HG02610 (cell line): ENCODE measurements around the gene OAS1.

Experiments
- ATAC-seq: cut with Tn5 transposase; IDR thresholded peaks from one replicate; pipeline ENCODE4 v1.9.1; 2021; ENCODE audit warnings: mild to moderate bottlenecking, moderate library complexity; ENCODE audit not compliant: unreplicated experiment

The OAS1 gene

DNA sequence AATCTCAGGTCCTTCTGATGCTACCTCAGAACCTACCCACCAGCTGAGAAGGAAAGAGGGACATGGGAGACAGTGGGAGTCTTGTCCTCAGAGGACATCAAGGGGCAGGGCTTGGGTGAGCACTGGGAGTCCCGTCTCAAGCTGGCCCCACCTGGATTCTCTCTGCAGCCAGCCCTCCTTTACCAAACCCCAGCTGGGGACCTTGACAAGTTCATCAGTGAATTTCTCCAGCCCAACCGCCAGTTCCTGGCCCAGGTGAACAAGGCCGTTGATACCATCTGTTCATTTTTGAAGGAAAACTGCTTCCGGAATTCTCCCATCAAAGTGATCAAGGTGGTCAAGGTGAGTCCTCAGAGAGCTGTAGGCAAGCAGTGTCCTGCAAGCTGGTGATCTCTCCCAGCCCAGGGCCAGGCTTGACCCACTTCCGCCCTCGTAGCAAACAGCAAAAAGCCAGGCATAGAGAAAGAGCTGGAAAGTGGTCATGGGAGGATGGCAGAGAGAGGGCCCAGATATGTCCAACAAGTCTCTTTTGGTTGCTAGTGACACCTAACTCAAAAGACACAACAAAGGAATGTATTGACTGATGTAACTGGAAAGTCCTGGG is 57.4 kb downstream of the OAS1 start:
- no peak for ATAC-seq

DNA sequence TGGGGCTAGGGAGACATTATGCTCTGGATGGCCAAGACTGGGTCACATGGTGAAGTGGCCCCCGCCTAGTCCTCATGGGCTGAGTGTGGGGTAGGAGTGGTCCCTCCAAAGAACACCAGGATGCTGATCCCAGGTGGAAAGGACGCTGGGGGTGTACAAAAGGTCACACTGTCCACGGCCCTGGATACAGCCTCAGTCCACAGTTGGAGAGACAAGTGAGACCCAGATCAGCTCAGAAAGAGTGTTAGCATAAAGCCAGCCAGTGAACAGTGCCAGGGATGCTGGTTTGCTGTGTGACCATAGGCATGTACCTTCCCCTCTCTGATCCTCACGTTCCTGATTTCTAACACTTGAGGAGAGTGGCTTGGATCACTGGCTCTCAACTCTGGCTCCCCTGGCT is 58.2 kb downstream of the OAS1 start:
- no peak for ATAC-seq

DNA sequence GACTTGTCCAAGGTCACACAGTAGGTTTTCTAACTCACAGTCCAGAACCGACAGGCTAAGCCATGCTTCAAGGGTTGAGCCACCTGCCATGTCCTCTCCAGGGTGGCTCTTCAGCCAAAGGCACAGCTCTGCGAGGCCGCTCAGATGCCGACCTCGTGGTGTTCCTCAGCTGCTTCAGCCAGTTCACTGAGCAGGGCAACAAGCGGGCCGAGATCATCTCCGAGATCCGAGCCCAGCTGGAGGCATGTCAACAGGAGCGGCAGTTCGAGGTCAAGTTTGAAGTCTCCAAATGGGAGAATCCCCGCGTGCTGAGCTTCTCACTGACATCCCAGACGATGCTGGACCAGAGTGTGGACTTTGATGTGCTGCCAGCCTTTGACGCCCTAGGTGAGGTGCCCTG is 58.9 kb downstream of the OAS1 start:
- no peak for ATAC-seq

DNA sequence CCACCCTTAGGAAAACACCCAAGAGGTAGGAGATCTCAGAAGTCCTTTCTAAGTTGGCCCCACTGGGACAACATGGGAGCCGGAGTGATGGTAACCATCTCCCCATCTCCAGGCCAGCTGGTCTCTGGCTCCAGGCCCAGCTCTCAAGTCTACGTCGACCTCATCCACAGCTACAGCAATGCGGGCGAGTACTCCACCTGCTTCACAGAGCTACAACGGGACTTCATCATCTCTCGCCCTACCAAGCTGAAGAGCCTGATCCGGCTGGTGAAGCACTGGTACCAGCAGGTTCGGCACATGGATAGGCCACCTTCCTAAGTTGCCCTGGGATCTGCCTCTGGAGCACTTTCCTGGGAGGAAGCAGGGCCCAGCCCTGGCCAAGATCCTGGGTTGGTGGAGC is 60.5 kb downstream of the OAS1 start:
- ATAC-seq = no peak

DNA sequence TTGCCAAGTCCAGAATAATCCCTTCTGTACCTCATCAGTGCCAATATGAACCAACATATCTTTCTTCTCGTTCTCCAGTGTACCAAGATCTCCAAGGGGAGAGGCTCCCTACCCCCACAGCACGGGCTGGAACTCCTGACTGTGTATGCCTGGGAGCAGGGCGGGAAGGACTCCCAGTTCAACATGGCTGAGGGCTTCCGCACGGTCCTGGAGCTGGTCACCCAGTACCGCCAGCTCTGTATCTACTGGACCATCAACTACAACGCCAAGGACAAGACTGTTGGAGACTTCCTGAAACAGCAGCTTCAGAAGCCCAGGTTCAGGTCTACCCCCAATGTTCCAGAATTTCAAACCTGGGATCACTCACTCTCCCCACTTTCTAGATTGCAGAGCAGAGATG is 61.1 kb downstream of the OAS1 start:
- ATAC-seq = no peak
